OCI-LY7 (cell line): ENCODE measurements around the gene CCDC148. TPM values are rescaled to one million over a fixed set of nuclear protein-coding genes. Genes with fewer than 3 reads are reported as not detected.

Source experiments
- Bru-seq: library from RNA; stranded (reverse); fragments of 400-500 nt; gene quantifications from one replicate; lab custom pipeline; 2021; lab: Mats Ljungman, UMichigan
- BruChase-seq, 2 experiments: library from RNA; stranded (reverse); fragments of 400-500 nt; gene quantifications; one replicate each; lab custom pipeline; 2021; lab: Mats Ljungman, UMichigan
- BruUV-seq: library from RNA; stranded (reverse); fragments of 400-500 nt; replicated peaks from 2 replicates; lab custom pipeline; 2021; lab: Mats Ljungman, UMichigan
- CTCF ChIA-PET: fragments of 300-600 bp; sonication (Branson Sonifier 250); formaldehyde crosslinking; loops from one replicate; lab custom pipeline; 2022; ENCODE audit warnings: antibody characterized with exemption; ENCODE audit not compliant: unreplicated experiment; lab: Charles Lee
- POLR2A ChIA-PET: fragments of 300-600 bp; sonication (Branson Sonifier 250); formaldehyde crosslinking; loops from one replicate; lab custom pipeline; 2022; ENCODE audit warnings: antibody characterized with exemption; lab: Charles Lee
- DNase-seq: peaks from one replicate; pipeline ENCODE4 v3.0.0-alpha.2; 2015; ENCODE audit warnings: low spot score
- H2AFZ ChIP-seq: fragments of 200-600 bp; sonication (generic), shearing (Covaris generic); 2 replicates; pipeline ENCODE4 v1.6.1; 2014; ENCODE audit warnings: mild to moderate bottlenecking, antibody characterized with exemption, low read length, moderate library complexity
- H3K27ac ChIP-seq: fragments of 200-600 bp; sonication (generic); 2 replicates; pipeline ENCODE4 v1.5.1; 2014; ENCODE audit warnings: mixed run types, low read depth, mild to moderate bottlenecking, moderate library complexity, low read length, inconsistent platforms; ENCODE audit not compliant: poor library complexity, severe bottlenecking
- H3K36me3 ChIP-seq: fragments of 200-600 bp; sonication (generic); 2 replicates; pipeline ENCODE4 v1.6.1; 2014; ENCODE audit warnings: mild to moderate bottlenecking, antibody characterized with exemption, low read length, moderate library complexity, mixed read lengths; ENCODE audit not compliant: insufficient read depth
- H3K4me1 ChIP-seq: fragments of 200-600 bp; sonication (generic); 2 replicates; pipeline ENCODE4 v1.5.1; 2014; ENCODE audit warnings: mild to moderate bottlenecking, low read length; ENCODE audit not compliant: insufficient read depth, poor library complexity, severe bottlenecking
- H3K4me2 ChIP-seq: fragments of 200-600 bp; sonication (generic); 2 replicates; pipeline ENCODE4 v1.6.1; 2014; ENCODE audit warnings: mild to moderate bottlenecking, low read length
- H3K4me3 ChIP-seq: fragments of 200-600 bp; sonication (generic); 2 replicates; pipeline ENCODE4 v1.5.1; 2014; ENCODE audit warnings: mild to moderate bottlenecking, low read depth, low read length; ENCODE audit not compliant: poor library complexity, severe bottlenecking
- H3K79me2 ChIP-seq: fragments of 200-600 bp; sonication (generic); 2 replicates; pipeline ENCODE4 v1.6.1; 2016; ENCODE audit warnings: low read depth, mild to moderate bottlenecking, low read length, moderate library complexity, mixed read lengths; ENCODE audit not compliant: insufficient read depth
- H3K9me2 ChIP-seq: fragments of 200-600 bp; sonication (generic); 2 replicates; pipeline ENCODE4 v1.6.1; 2016; ENCODE audit warnings: mild to moderate bottlenecking, low read length, mixed read lengths; ENCODE audit not compliant: insufficient read depth
- H3K9me3 ChIP-seq: fragments of 200-600 bp; sonication (generic); 2 replicates; pipeline ENCODE4 v1.6.1; 2014; ENCODE audit warnings: mild to moderate bottlenecking, mixed run types, low read length, mixed read lengths
- H4K20me1 ChIP-seq: fragments of 200-600 bp; sonication (generic); 2 replicates; pipeline ENCODE4 v1.6.1; 2014; ENCODE audit warnings: mild to moderate bottlenecking, antibody characterized with exemption, low read length, moderate library complexity, mixed read lengths; ENCODE audit not compliant: insufficient read depth
- CTCF ChIP-seq: fragments of 200-600 bp; sonication (generic); conservative IDR thresholded peaks from 2 replicates; pipeline ENCODE4 v1.5.1; 2014; ENCODE audit warnings: mild to moderate bottlenecking, antibody characterized with exemption, low read length, moderate library complexity, mixed read lengths
- EZH2phosphoT487 ChIP-seq: fragments of 200-600 bp; sonication (generic); IDR thresholded peaks from 2 replicates; pipeline ENCODE4 v1.6.1; 2018; ENCODE audit warnings: low read depth, borderline replicate concordance, mild to moderate bottlenecking, mixed run types, antibody characterized with exemption, low read length, moderate library complexity, mixed read lengths
- intact Hi-C: fragments of 100-400 bp; cut with micrococcal nuclease; formaldehyde crosslinking; loops from one replicate; pipeline ENCODE4 v1.10.0; 2022; ENCODE audit not compliant: unreplicated experiment
- long read RNA-seq: library from polyadenylated mRNA; stranded (forward); transcript quantifications from one replicate; pipeline ENCODE4 v2.0.0, GENCODE V29; 2022
- total RNA-seq, 2 experiments: library from RNA; depleted of rRNA in 1 of 2; stranded (reverse); fragments of >200 nt in 1 of 2; shearing (Covaris generic) in 1 of 2; gene quantifications; 2 replicates each; pipeline ENCODE4 v1.2.3, GENCODE V29; 2014 to 2022

CCDC148 gene
- total RNA-seq (2014; rRNA removed; shearing (Covaris generic)) (0.19 and 1.1 TPM in 2 replicates), total RNA-seq (2022) (0.99 and 2.0 TPM in 2 replicates), Bru-seq, nascent RNA (percentile 25 among the genes with signal in this experiment), BruChase-seq, experiment 1, labeled RNA remaining after a 6-hour chase (percentile 25 among the genes with signal in this experiment), BruChase-seq, experiment 2, labeled RNA remaining after a 2-hour chase (percentile 26 among the genes with signal in this experiment)
- long read RNA-seq, partial matches to known transcripts: 0 of 1 reads
- long read RNA-seq, other reads (novel, unspliced or antisense): 1 of 1 reads

GRCh38 chr2:158456309-158457066, at the start of gene CCDC148, which contains the start of gene PKP4:
Gene CCDC148, minus strand, starts transcription at chr2:158456753. Its CDS starts 314 bp downstream, at chr2:158456439.
Gene PKP4, plus strand, starts transcription at chr2:158456952. Its CDS starts 76,233 bp downstream, at chr2:158533185.
- H3K4me2 ChIP-seq: peak within 1 kb of the TSS; percentile 99
- H4K20me1 ChIP-seq: peaks cover 26% of the 10 kb centered on the region
- peak; percentile 92 for DNase-seq
- peak within 1 kb of the TSS; percentile 84 for H2AFZ ChIP-seq
- intact Hi-C loops: loop anchor here (5.0 to 10.0 kb wide), 3 partner anchors 296 to 1014 kb away; partner anchors contain the start of genes ACVR1 and CYTIP
- BruUV-seq: no TSS peak
- no peak for TF ChIP-seq CTCF
- TF ChIP-seq EZH2phosphoT487: no peak
- H3K4me3 ChIP-seq: peak within 1 kb of the TSS; percentile 80
- H3K79me2 ChIP-seq: peaks cover 34% of the 10 kb centered on the region
- no peaks in the 10 kb centered on the region for H3K9me2 ChIP-seq
- peaks cover 26% of the 10 kb centered on the region for H3K4me1 ChIP-seq
- H3K27ac ChIP-seq: peak within 1 kb of the TSS; percentile 30
- H3K36me3 ChIP-seq: no peaks in the 10 kb centered on the region
- CTCF ChIA-PET: interaction anchor here (1.3 kb wide), 1 partner anchor 10 kb away, joined by 3 read pairs; no protein-coding TSS in a partner anchor
- POLR2A ChIA-PET: interaction anchor here (0.5 to 1.1 kb wide), 7 partner anchors 11 to 652 kb away, joined by 3 to 4 read pairs (median 3); no protein-coding TSS in a partner anchor
- no peaks in the 10 kb centered on the region for H3K9me3 ChIP-seq

- intact Hi-C loops: no loop called here
- Histone ChIP-seq H3K4me1 (no peaks in the 10 kb centered on the region), H3K36me3 (no peaks in the 10 kb centered on the region), H3K4me3 (no peak overlapping the region), H3K79me2 (0 out of 2 replicates have a peak, but pooled peaks cover 3% of the 10 kb centered on the region), H2AFZ (no peak overlapping the region), H4K20me1 (no peaks in the 10 kb centered on the region), H3K9me2 (no peaks in the 10 kb centered on the region), H3K27ac (no peak overlapping the region), H3K4me2 (no peak overlapping the region), H3K9me3 (no peaks in the 10 kb centered on the region)
- ChIA-PET POLR2A (interaction anchor here (0.6 to 1.7 kb wide), 5 partner anchors 11 to 35 kb away, joined by 3 to 6 read pairs (median 4); no protein-coding TSS in a partner anchor), CTCF (no interaction called here)
- DNase-seq: no peak
- TF ChIP-seq EZH2phosphoT487 (no peak), CTCF (no peak)
- BruUV-seq: no TSS peak
Observed at GRCh38 chr2:158505448-158505934, 48.9 kb upstream of the CCDC148 start.
